HG03558 (cell line): ENCODE measurements around the gene NECAB3.

Source experiments
- ATAC-seq: cut with Tn5 transposase; IDR thresholded peaks from one replicate; pipeline ENCODE4 v1.9.1; 2021; ENCODE audit warnings: moderate number of reproducible peaks; ENCODE audit not compliant: unreplicated experiment; ENCODE audit errors: extremely low read depth

Gene NECAB3

DNA sequence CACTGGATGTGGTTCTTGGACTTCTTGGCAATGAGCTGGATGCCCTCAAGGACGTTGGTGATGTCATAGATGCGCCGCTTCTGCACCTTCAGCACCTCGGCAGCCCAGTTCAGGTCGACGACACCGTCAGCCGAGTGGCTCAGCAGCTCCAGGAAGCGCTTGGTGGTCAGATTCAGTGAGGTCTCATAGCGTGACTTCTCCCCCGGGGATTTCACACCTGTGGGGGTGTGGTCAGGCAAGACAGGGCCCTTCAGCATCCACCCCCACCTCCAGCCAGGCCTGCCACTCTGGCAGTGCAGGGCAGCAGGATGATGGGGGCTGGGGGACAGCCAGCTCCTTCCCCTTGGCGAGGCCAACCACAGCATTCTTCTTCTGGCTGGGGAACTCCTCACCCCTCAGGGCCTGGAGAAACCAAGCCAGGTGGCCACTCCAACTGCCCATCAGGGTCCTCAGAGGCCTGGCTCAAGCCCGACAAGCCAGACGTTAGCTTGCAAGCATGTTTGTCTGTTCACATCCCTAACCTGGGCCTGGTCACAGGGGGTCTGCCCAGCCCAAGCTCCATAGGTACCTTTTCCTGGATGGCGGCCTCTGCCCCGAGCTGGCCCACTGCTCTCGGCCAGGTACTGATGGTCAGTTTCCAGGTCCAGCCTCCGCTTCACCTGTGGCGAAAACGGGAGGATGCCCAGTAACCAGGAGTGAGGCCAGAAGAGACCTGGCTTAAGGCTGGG lies 5.7 kb upstream of the NECAB3 start:
- ATAC-seq, result no peak

- no peak for ATAC-seq
Observed at GRCh38 chr20:33677991-33678702, 3.9 kb upstream of the NECAB3 start.

DNA sequence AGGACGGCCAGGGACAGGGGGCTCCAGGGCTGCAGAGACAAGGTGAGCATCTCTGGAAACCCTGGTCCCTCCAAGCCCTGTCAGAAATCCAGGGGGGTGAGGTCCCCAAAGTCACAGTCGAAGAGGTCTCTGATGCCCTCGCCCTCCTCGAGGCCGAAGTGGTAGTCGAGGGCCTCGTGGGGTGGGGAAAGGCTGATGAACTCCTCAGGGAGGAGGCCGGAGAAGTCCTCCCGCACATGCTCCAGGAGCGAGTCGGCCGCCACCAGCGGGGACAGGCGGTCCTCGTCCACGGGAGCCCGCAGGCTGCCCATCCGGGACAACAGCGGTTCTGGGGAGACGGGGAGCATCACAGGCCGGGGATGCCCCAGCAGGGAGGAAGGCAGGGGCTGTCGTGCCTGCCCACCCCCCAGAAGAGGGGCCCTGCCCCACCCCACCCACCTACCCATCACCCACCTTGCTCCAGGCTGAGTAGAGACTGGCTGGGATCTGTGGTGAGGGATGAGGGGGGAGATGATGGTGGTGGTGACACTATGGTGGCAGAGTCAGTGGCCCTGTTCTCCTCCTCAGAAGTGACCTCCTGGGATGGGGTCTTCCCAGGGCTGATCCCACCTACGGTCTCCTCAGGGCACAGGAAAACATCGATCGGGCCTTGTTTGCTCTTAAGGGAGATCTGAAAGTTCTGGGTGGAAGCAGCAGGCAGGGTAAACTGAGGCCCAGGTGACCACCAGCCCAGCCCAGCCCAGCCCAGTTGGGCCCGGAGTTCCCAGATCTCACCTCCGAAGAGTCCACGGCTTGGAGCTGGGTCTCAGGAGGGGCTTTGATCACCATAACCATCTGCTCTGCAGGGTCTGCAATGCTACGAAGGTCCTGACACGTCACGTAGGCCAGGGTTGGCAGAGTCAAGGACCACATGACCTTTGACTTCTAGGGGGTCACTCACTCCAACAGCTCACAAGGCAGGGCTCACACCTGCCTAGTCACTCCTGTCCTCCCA lies 2.7 kb upstream of the NECAB3 start:
- no peak for ATAC-seq

GRCh38 chr20:33676121-33676520 lies 1.9 kb upstream of the NECAB3 start:
- no peak for ATAC-seq

DNA sequence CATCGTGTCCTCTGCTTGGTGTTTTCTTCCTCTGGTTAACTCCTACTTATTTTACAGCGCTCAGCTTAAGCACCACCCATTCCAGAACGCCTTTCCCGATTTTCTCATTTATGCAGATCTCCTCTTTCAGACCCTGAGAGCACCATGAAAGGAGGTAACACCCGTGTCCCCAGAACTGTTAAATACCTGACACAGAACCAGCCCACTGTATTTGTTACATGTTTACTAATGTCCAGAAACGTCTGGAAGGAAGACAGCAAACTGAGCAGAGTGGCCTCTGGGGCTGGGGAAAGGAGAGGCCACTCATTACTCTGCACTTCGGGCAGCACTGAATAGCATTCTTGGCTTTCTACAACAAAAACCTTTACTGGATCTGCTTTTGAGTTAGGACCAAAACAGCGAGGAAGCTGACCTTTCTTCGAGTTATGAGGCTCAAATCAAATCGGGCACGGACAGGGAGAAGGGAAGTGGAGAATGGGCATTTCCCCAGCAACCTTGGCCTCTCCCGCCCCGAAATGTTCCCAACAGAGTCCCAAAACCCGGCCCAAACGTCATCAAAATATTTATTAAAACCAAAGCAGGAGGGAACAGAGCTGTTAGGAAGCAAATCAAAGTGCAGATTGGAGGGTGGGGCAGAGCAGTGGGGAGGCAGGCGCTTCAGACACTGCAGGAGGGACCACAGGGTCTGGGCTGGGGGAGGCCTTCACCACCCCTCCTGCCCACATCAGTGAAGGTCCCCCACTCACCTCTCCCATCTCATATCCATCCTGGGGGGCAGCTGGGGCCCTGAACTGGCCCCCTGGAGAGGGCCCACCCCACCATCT lies 1.1 kb upstream of the NECAB3 start:
- no peak for ATAC-seq

- ATAC-seq, result no peak
Observed at GRCh38 chr20:33673410-33674293, 576 bp downstream of the NECAB3 start.

- ATAC-seq, result no peak
Observed at GRCh38 chr20:33673114-33673409, 1.2 kb downstream of the NECAB3 start.

GRCh38 chr20:33672426-33673113 lies 1.7 kb downstream of the NECAB3 start:
- ATAC-seq, result no peak

- no peak for ATAC-seq
Observed at GRCh38 chr20:33671573-33672288, 2.5 kb downstream of the NECAB3 start.

- ATAC-seq, result no peak
Observed at GRCh38 chr20:33670715-33671499, 3.3 kb downstream of the NECAB3 start.

DNA sequence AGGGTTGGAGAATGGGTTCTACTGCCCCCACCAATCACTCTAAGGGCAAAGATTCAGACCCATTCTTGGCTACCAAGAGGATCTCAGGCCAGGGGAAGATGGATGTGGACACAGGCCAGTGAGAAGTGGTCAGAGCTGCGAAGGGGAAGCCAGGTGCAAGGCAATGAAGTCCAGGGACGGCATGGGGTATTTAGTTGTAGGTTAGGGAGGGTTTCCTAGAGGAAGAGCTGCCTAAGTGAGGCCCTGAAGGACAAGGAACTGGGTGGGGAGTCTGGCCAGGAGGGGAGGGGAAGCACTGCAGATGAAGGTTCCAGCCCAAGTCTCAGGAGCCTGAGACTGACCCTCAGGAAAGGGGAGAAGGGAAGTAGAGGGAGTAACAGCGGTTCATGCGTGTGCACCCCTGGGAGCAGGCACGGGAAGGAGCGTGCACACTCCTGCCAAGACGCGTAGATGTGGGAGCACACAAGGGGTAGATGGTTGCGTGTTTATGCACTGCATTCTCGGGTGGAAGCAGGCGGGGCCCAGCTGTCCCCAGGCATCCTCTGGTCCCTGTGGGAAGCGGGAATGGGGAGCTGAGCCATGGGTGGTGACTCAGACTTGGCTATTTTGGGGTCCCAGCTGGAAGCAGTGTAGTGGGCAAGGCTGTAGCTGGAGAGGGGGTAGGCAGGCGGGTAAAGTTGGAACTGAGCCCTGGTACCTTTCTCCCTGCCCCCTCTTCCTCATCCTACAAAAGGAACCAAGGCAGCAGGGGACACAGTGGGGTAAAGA lies 4.2 kb downstream of the NECAB3 start:
- ATAC-seq, result no peak

DNA sequence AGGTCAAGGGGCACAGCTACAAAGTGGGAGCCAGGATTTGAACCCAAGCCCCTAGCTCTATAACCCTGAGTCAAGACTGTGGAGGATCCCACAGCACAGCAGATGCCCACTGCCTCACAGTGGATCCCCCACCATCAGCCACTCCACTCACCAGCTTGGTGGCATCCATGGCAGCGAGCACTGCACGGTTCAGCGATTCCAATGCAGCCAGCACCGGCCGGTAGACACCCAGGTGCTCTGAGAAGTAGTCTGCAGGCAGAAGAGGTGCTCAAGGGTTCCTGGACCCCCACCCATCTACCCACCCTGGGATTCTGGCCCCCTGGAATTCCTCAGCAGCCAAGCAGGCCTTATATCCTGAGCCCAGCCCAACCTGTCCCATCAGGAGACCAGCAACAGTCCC lies 5.0 kb downstream of the NECAB3 start:
- no peak for ATAC-seq

- no peak for ATAC-seq
Observed at GRCh38 chr20:33668466-33669155, 5.6 kb downstream of the NECAB3 start.

- no peak for ATAC-seq
Observed at GRCh38 chr20:33667676-33668465, 6.4 kb downstream of the NECAB3 start.

DNA sequence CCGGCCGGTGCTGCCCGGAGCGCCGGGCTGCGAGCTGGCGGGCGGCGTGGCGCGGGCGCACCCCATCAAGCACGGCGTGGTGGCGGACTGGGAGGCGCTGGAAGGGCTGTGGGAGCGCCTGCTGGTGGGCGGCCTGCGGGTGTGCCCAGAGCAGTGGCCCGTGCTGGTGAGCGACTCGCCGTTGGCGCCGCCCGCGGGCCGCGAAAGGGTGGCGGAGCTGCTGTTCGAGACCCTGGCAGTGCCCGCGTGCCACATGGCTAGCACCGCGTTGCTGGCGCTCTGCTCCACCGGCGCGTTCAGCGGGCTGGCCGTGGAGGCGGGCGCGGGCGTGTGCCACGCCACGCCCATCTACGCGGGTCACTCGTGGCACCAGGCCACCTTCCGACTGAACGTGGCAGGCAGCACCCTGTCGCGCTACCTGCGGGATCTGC lies 7.0 kb downstream of the NECAB3 start:
- no peak for ATAC-seq
